ENCODE measurements around the gene CDIP1.

Gene CDIP1

DNA sequence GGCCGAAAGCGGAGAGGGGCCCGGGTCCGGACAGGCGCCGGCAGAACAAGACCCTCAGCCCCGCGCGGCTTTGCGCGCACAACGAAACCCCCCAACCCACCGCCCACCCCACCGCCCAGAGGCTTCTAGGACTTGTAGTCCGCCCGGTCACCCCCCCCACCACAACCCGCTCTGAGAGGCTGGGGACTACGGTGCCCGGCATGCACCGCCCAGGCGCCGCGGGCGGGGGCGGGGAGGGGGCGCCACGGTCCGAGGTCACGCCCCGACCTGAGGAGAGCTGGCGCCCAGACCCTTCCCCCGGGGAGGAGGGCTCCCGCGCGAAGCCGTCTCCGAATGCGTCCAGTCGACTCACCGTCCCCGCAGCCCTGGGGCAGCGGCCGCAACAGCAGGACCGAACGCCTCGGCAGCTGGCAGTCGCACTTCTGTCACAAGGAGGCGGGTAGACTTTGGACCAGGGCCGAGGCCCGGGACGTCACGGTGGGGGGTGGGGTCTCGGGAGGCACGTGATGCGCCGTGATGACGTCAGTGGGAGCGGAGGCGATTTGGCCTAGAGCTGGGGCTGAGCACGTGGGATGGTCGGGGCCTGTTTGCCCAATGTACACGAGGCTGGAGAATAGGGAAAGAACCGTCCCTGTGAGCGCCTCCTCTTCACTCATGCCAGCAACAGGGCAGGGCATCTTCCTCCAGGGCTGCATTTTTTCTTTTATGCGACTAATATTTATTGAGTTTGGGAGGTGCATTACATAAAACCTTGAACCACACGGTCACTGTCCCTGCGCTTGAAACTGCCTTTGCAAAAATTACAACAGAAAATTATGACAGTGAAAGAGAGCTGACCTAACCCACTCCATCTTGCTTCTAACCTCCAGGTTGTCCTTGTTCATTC, at the start of gene CDIP1:
Gene CDIP1 (minus strand): TSS at position 424 of the 886 bp plus-strand sequence. CDS start 24,643 bp downstream, outside the sequence.
- TF ChIP-seq CTCF (IDR thresholded peaks at IDR 0.05; ENCODE audit: low read length, missing control alignments) = no peak
- peak within 1 kb of the TSS; percentile 65 for H3K4me3 ChIP-seq (replicated peaks; ENCODE audit: low read depth, low read length)
- DNase-seq (ENCODE audit: low read depth) = peak; percentile 97

GRCh38 chr16:4586291-4586690, 47.7 kb upstream of the CDIP1 start:
- DNase-seq (ENCODE audit: low read depth) = no peak
- H3K4me3 ChIP-seq (replicated peaks; ENCODE audit: low read depth, low read length) = no peak overlapping the region
- no peak for TF ChIP-seq CTCF (IDR thresholded peaks at IDR 0.05; ENCODE audit: low read length, missing control alignments)

GRCh38 chr16:4583906-4584305, 45.3 kb upstream of the CDIP1 start:
- H3K4me3 ChIP-seq (replicated peaks; ENCODE audit: low read depth, low read length) = no peak overlapping the region
- no peak for DNase-seq (ENCODE audit: low read depth)
- TF ChIP-seq CTCF (IDR thresholded peaks at IDR 0.05; ENCODE audit: low read length, missing control alignments) = no peak

DNA sequence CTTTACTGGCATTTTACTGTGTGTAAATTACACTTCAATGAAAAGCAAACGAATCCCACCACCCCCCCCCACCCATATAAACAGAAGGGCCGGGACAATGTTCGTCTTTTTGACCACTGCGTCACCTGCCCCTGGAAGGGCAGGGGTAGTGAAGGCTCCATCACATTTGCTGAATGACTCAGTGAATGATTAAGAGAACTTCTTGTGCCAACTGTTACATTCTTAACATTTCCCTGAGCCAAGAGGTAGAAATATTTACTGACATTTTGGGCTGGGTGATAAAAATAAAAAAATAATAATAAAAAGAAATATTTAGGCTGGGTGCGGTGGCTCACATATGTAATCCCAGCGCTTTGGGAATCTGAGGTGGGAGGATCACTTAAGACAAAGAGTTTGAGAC, 41.7 kb upstream of the CDIP1 start:
- H3K4me3 ChIP-seq (replicated peaks; ENCODE audit: low read depth, low read length) = no peak overlapping the region
- peak; percentile 10 for DNase-seq (ENCODE audit: low read depth)
- no peak for TF ChIP-seq CTCF (IDR thresholded peaks at IDR 0.05; ENCODE audit: low read length, missing control alignments)

- TF ChIP-seq CTCF (IDR thresholded peaks at IDR 0.05; ENCODE audit: low read length, missing control alignments) = no peak
Measured at GRCh38 chr16:4578961-4579530, 40.5 kb upstream of the CDIP1 start.

GRCh38 chr16:4576008-4576407, 37.4 kb upstream of the CDIP1 start:
- no peak overlapping the region for H3K4me3 ChIP-seq (replicated peaks; ENCODE audit: low read depth, low read length)
- TF ChIP-seq CTCF (IDR thresholded peaks at IDR 0.05; ENCODE audit: low read length, missing control alignments) = no peak
- no peak for DNase-seq (ENCODE audit: low read depth)

More at GRCh38 chr16:4578961-4579530, 40.5 kb upstream of the CDIP1 start:
- no peak overlapping the region for H3K4me3 ChIP-seq (replicated peaks; ENCODE audit: low read depth, low read length)
- DNase-seq (ENCODE audit: low read depth) = no peak
